Transverse colon (tissue), 4 donors: ENCODE results near the gene TBL1X. TPM values are rescaled to one million over a fixed set of nuclear protein-coding genes. Genes with fewer than 3 reads are reported as not detected.

Experiments used
- DNase-seq: peaks from one replicate; pipeline ENCODE4 v3.0.0-alpha.2; 2019
- H3K27ac ChIP-seq, 4 donors: fragments of 200-600 bp; sonication (generic); 2 replicates each; pipeline ENCODE4 v1.5.1; 2016 to 2018; ENCODE audit warnings: inconsistent platforms in 4 of 4
- H3K27me3 ChIP-seq: fragments of 200-600 bp; sonication (generic); 2 replicates; pipeline ENCODE4 v1.5.1; 2017; ENCODE audit warnings: inconsistent platforms
- H3K36me3 ChIP-seq, 4 donors: fragments of 200-600 bp; sonication (generic); 2 replicates each; pipeline ENCODE4 v1.5.1; 2017 to 2019; ENCODE audit warnings: inconsistent platforms in 4 of 4
- H3K4me1 ChIP-seq, 4 donors: fragments of 200-600 bp; sonication (generic); 2 replicates each; pipeline ENCODE4 v1.5.1; 2017 to 2020; ENCODE audit warnings: inconsistent platforms in 4 of 4
- H3K4me3 ChIP-seq, 4 donors: fragments of 200-600 bp; sonication (generic); 1 replicate in 1 of 4; 2 replicates in 3 of 4; pipeline versions ENCODE4 v1.5.1 to v1.6.1; 2017 to 2019; ENCODE audit warnings: inconsistent platforms in 4 of 4
- H3K9me3 ChIP-seq, 2 donors: fragments of 200-600 bp; sonication (generic); 2 replicates each; pipeline ENCODE4 v1.5.1; 2017 to 2019; ENCODE audit warnings: inconsistent platforms in 2 of 2
- EP300 ChIP-seq: sonication (generic); formaldehyde crosslinking; IDR thresholded peaks from one replicate; pipeline ENCODE4 v1.6.1; 2017; ENCODE audit warnings: antibody characterized with exemption, low read depth
- POLR2A ChIP-seq: fragments of 450-650 bp; IDR thresholded peaks from one replicate; pipeline ENCODE4 v1.6.1; 2016; ENCODE audit warnings: antibody characterized with exemption, mild to moderate bottlenecking, moderate library complexity
- POLR2AphosphoS5 ChIP-seq, 3 donors: sonication (generic); formaldehyde crosslinking; IDR thresholded peaks; one replicate each; pipeline ENCODE4 v1.6.1; 2016; ENCODE audit warnings: antibody characterized with exemption in 3 of 3
- WGBS, 2 donors: methylation state at CpG; one replicate each; pipeline ENCODE4 v1.1.5; 2018; ENCODE audit warnings: low coverage in 1 of 2; 5-methylcytosine and 5-hydroxymethylcytosine counted together
- in situ Hi-C, 4 donors: fragments of 200-750 bp; cut with MboI; loops; one replicate each; pipeline versions ENCODE4 v1.15.0 to v1.15.1; 2017; ENCODE audit warnings: low sequenced_read_pairs in 3 of 4, low pct_ligation_motif_present in 1 of 4, low pct_unique_long_range_greater_than_20kb in 1 of 4
- intact Hi-C: fragments of 100-400 bp; cut with DNase I; formaldehyde crosslinking; loops from one replicate; pipeline ENCODE4 v1.15.1; 2023; ENCODE audit warnings: low total_unique reads
- total RNA-seq, 4 donors: library from RNA; depleted of rRNA; stranded (reverse); fragments of >200 nt; gene quantifications; one replicate each; pipeline ENCODE4 v1.1.0, GENCODE V29; 2016
- TF ChIP-seq, protein P1 (sequence below), 5 experiments: fragments of 200-600 bp in 3 of 5; fragments of 450-650 bp in 2 of 5; sonication (generic) in 3 of 5; IDR thresholded peaks; 1 replicate in 2 of 5; 2 replicates in 3 of 5; pipeline ENCODE4 v1.5.1; 2016 to 2017; ENCODE audit warnings: antibody characterized with exemption in 5 of 5, inconsistent platforms in 3 of 5, mild to moderate bottlenecking in 2 of 5, moderate library complexity in 1 of 5

The TBL1X gene
- total RNA-seq, 4 donors from 2014 or later: 3.4 to 16.8 (median 13.0) TPM

DNA sequence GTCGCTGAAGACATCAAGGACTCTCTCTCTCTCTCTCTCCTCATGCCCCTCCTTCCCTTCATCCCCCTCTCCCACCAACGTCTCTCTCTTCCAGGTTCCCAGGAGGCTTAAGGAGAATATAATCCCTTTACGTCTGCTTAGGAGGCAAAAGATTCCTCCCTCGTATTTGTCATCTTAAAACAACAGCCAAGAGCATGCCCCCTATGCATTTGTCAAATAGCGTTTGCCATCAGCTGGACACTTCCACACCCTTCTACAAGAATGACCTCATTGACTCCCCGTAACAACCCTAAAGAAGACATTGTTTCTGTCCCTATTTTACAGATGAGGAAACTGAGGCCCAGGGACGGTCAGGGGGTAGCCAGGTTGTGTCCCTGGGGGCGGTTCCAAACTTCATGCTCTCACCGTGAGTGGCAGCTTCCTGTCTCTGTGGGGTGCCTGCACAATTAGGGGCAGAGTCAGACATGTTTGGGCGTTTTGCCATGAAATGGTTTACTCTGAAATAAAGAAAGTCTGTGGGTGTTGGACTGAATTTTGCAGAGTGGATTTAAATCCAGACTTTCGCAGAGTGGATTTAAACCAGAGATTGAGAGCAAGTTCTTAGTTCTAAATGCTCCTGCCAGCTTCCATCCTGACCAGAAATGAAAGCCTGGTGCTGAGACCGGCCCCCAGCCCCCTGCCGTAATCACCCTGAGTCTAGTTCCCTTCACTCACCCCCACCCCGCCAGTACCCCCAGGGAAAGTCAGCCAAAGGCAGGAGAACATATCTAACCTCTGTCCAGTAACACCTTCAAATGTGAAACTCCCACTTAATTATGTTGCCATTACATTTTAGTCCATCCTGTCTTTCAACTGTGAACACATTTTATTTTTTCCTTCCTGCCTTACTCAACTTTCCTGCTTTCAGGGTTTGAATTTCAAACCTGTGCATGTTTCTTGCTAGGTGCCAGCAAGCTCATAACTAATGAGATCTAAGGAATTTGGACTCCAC, 44.3 kb upstream of the TBL1X start:
- DNase-seq: no peak
- no peak overlapping the region for H3K27ac ChIP-seq
- H3K27me3 ChIP-seq: no peaks in the 10 kb centered on the region
- no peaks in the 10 kb centered on the region for H3K36me3 ChIP-seq
- intact Hi-C loops (no loop called here), in situ Hi-C loops (no loop called here)
- WGBS, 2 donors: 62% methylated on average over 14 of the region's 14 CpGs; no CpG with 5 or more reads in 1 of the 2 donors
- no peak overlapping the region for H3K4me3 ChIP-seq
- no peaks in the 10 kb centered on the region for H3K4me1 ChIP-seq
- H3K9me3 ChIP-seq: no peaks in the 10 kb centered on the region
- TF ChIP-seq EP300 (no peak), POLR2AphosphoS5 (IDR thresholded peaks at IDR 0.05) (no peak), POLR2A (no peak)
- TF ChIP-seq, protein P1, sequence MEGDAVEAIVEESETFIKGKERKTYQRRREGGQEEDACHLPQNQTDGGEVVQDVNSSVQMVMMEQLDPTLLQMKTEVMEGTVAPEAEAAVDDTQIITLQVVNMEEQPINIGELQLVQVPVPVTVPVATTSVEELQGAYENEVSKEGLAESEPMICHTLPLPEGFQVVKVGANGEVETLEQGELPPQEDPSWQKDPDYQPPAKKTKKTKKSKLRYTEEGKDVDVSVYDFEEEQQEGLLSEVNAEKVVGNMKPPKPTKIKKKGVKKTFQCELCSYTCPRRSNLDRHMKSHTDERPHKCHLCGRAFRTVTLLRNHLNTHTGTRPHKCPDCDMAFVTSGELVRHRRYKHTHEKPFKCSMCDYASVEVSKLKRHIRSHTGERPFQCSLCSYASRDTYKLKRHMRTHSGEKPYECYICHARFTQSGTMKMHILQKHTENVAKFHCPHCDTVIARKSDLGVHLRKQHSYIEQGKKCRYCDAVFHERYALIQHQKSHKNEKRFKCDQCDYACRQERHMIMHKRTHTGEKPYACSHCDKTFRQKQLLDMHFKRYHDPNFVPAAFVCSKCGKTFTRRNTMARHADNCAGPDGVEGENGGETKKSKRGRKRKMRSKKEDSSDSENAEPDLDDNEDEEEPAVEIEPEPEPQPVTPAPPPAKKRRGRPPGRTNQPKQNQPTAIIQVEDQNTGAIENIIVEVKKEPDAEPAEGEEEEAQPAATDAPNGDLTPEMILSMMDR (IDR thresholded peaks at IDR 0.05): no peak

DNA sequence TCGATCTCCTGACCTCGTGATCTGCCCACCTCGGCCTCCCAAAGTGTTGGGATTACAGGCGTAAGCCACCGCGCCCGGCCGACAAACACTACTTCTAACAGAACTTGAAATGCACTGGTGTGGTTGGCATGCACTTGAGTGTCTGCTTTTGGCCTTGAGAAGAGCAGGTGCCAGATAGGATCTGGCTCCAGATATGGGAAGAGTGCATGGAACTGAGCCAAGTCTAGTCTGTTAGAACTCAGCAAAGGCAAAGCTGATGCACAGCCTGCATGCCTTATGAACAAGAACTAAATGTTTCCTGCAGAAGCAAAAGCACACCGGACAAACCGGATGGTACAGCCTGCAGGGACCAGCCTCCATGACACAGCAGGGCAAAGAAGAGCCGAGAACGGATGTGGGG, 35.1 kb upstream of the TBL1X start:
- in situ Hi-C loops (no loop called here), intact Hi-C loops (no loop called here)
- no peak for DNase-seq
- TF ChIP-seq POLR2AphosphoS5 (IDR thresholded peaks at IDR 0.05): no peak
- H3K4me1 ChIP-seq: no peaks in the 10 kb centered on the region
- WGBS, 2 donors: 63% methylated on average over 12 of the region's 12 CpGs; no CpG with 5 or more reads in 1 of the 2 donors
- H3K27me3 ChIP-seq: no peaks in the 10 kb centered on the region
- no peaks in the 10 kb centered on the region for H3K36me3 ChIP-seq
- H3K4me3 ChIP-seq: no peak overlapping the region
- H3K27ac ChIP-seq: no peak overlapping the region
- no peaks in the 10 kb centered on the region for H3K9me3 ChIP-seq

DNA sequence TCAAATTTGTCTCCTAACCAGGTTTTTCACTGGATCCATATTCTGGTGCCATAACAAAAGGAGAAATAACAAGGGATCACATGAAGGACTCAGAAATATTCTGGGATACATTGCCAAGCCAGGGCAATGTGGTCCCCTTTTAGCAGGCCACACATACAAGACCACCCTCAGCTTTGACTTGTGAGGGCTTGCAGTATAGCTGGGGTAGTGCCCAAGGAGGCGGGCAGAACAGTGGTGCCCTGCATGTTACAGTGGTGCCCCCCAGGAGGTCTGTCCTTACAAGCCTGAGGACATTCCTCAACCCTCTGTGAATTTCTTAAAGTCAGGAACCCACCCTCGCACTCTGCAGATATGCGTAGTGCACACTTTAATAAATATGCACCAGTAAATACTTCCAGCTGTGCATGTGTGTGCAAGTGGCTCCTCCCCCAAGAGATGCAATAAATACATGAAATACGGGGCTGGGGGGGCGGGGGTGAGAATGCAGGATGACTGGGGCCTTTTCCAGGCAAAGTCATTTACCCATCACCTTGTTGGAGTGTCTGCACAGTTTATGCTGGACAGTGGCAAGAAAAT, 34.4 kb upstream of the TBL1X start:
- 65% methylated on average over 5 of the region's 5 CpGs; no CpG with 5 or more reads in 1 of the 2 donors for WGBS, 2 donors
- intact Hi-C loops: no loop called here

DNA sequence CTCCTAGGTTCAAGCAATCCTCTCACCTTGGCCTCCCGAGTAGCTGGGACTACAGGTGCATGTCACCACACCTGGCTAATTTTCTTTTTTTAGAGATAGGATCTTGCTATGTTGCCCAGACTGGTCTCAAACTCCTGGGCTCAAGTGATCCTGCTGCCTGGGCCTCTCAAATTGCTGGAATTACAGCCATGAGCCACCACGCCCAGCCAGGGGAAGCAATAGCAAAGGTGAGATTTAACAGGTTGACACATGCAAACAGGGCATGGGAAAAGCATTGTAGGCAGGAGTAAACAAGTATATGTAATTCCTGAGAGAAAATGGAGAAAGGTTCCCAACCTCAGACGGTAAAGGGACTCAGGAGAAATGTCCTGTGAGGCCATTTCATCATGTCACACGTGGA, 33.6 kb upstream of the TBL1X start:
- whole genome bisulfite sequencing, 2 donors: 57 to 80% methylated on average over 1 to 4 of the region's 4 CpGs
- Histone ChIP-seq H3K27me3 (no peaks in the 10 kb centered on the region), H3K4me3 (no peak overlapping the region), H3K36me3 (no peaks in the 10 kb centered on the region), H3K27ac (no peak overlapping the region), H3K4me1 (no peaks in the 10 kb centered on the region), H3K9me3 (no peaks in the 10 kb centered on the region)
- in situ Hi-C loops: no loop called here
- TF ChIP-seq EP300 (no peak), POLR2A (no peak), POLR2AphosphoS5 (IDR thresholded peaks at IDR 0.05) (no peak)
- TF ChIP-seq, protein P1 (IDR thresholded peaks at IDR 0.05): no peak
- intact Hi-C loops: no loop called here
- no peak for DNase-seq

More for the DNA sequence above, 34.4 kb upstream of the TBL1X start:
- H3K9me3 ChIP-seq: no peaks in the 10 kb centered on the region
- no peak overlapping the region for H3K4me3 ChIP-seq
- no peak overlapping the region for H3K27ac ChIP-seq
- no peaks in the 10 kb centered on the region for H3K27me3 ChIP-seq
- DNase-seq: no peak
- no peaks in the 10 kb centered on the region for H3K4me1 ChIP-seq
- in situ Hi-C loops: no loop called here
- TF ChIP-seq, protein P1 (IDR thresholded peaks at IDR 0.05): no peak
- TF ChIP-seq EP300 (no peak), POLR2AphosphoS5 (IDR thresholded peaks at IDR 0.05) (no peak), POLR2A (no peak)
- no peaks in the 10 kb centered on the region for H3K36me3 ChIP-seq
